ENCODE measurements around the gene ELOVL6.
"Not testable (repeated sequence)": the region's sequence is repeated elsewhere in the genome, so short reads cannot be mapped to it uniquely, and the experiment has no call there.

Gene ELOVL6

DNA sequence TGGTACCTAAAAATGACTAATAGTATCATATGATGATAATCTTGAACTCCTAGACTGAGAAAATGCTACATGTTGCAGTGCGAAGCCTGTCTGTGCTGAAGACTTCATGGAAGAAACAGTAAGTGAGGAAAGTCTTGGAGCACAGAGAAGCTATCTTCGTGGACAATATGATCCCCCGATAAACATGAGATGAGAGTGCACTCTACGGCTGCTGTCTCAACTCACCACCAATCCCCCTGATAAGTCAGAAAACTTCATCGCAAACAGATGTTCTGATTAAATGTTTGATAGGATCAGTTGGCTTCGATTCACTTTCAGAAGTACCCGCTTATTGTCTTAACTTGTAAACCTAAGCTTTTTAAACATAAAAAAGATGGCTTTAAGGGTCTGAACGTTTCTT lies 130.2 kb downstream of the ELOVL6 start:
- no peak for DNase-seq

DNA sequence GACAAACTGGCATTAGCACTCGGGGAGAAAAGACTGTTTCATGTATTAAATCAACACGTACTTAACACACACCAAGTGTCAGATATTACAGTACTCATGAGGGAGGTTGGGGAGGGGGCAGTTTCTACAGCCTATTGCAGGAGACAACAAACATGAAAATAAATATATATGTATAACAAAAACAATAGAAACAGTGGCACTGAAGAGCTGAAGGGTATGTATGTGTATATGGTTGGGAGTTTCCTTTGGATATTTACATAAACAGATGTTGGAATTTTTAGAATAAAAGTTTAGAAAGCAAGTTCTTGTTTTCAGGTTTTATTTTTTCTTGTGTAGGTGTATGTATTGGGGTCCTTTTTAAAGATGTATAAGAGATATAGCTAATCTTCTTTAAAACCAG lies 133.5 kb downstream of the ELOVL6 start:
- no peak for DNase-seq

DNA sequence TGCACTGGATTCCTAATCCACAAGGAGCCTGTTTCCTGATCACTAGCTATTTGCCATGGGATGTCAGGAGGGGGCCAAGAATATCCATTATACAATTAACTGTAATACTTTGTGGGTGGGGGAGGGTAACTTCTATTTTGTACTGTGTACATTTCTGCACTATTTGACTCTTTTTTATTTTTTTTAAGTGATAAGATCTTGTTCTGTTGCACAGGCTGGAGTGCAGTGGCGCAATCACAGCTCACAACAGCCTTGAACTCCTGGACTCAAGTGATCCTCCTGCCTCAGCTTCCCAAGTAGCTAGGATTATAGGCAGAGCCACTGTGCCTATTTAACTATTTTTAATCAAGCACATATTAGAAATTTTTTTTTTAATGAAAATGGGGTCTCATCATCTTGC lies 134.1 kb downstream of the ELOVL6 start:
- DNase-seq, result no peak

DNA sequence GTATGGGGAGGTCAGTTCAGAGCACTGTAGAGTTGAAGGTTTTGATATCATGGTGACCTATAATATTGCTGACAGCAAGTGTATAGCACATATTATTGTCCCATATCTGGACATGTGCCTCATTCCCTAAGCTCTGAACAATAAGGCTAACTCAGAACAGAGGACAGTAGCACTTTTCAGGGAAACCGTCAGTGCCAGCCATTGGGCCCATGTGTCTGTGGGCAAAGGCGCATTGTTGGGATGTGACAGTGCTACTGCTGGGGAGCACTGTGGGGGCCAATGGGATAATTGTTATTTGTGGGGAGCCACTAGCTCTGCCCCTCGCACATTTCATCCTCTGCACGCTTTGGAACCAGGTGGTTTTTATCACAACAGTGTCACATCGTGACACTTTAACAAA lies 136.2 kb downstream of the ELOVL6 start:
- no peak for DNase-seq

DNA sequence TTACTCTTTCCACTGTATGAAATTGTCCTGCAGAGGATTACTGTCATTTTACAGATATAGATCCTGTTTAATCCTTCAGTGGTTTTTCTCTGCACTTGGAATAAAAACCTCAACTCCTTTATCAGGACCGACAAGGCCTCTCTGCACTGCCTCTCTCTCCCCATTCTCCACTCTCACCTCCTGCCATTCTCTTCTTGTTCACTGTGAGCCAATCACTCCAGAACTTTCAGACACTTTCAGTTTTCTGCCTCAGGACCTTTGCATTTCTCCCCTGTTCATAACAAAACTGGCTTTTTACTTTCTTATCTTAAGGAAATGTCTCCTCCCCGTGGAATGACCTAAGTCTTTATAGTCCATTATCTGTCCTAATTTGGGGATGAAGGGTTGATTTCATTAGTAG lies 137.3 kb downstream of the ELOVL6 start:
- DNase-seq, result no peak

DNA sequence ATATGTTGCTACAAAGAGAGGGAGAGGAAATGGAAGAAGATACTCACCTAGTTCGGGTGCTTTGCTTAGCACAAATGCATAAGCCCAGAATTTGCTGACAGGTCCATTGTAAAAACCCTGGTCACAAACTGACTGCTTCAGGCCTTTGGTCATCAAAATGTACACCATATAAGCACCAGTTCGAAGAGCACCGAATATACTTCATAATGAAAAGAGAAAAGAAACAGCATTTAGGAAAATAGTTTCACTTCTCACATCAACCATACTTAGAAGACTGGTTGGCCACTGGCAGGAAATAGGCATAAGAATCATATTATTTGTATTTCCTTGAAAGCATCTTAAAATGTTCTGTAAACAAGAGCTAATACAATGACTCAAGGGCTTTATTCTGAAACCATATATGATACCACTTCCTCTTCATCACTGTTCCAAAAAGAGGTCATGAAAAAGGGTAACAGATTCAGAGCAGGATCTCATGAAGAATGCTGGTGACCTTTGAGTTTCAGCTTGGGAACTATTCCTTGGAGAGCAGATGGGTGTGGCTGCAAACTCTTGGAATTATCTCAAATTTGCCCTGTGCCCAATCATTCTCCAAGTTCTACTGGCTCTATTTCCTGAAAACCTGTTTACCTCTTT lies 138.7 kb downstream of the ELOVL6 start:
- no peak for DNase-seq

DNA sequence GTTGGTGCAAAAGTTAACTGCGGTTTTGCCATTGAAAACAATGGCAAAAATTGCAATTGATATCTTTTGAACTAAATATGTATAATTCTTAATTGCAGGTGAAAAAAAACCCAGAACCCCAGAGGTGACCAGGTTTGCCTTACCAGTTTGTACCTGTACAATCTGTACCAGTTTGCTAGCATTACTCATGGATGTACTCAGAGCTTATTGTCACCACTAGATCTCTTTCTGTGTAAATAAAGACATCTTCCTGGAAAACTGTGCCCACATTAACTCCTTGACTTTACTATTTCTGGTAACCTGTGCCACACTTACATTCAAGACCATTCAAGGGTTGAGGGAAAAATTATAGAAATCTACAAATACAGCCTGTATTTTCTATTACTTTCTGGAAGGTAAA lies 139.7 kb downstream of the ELOVL6 start:
- DNase-seq, result no peak

DNA sequence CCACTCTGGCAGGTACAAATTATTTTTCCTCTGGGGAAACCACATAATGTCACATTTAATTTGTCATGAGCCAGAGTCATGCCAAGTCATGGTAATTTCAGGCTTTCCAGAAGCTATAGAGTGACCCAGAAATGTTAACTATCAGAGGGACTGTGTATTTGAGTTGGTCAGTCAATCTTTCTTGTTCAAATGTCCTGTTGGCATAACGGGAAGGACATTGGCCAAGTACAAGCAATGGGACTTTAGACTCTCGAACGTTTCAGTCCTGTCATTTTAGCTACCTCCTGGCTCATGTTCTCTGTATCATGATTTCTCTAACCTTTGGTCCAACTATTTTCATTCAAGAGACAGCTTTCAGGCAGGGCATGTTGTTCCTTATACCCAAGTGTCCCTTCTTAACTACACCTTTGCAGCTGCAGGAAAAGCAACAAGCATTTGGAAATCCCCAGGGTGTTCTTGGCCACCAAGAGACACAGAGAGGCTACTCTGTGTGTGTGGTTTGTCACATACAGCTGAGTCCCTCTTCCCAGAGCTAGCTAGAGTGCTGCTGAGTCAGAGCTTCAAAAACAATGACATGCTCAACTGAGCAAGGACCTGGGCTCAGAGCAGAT lies 143.2 kb downstream of the ELOVL6 start:
- DNase-seq, result no peak

DNA sequence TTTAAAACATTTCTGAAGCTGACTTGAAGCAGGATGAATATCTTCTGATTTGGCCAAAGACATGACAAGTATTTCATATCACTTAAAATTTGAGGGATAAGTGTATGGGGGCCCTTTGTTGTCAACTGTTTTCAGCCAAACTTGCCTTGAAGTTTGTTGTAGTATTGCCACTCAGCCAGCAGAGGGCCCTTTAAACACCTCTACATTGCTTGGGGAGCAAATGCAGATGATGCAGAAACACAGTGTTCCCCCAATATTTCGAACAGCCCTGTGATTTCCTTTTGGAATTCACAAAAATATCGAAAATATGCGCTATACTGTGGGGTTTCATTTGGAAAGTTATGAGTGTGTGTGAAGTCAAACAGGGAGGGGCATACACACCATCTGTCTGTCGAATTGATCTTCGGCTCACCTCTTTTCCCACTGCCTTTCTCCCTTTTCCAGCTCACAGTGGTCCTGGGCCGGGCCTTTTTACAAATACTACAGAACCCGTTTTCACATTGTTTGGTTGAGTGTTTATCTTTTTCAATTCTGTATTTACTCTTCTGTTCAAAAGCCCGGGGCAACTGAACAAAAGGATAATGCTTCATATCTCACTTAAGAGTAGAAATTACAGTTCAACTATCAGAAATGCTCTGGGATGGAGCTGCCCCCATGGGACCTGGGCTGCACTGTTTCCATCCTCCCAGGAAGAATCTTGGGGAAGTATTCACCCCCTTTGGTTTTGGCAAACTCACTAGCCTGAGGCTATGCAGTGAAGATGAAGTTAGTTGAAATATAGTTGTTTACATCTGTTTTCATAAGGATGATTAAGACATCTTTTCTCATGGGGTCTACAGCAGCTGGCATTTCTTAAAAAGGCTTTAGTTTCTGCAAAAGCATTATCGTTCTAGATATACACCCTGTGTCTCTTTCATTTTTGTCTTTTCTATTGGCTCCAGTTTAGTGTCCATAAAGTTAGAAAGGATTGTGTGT lies 148.2 kb downstream of the ELOVL6 start:
- peak; percentile 53 for DNase-seq

DNA sequence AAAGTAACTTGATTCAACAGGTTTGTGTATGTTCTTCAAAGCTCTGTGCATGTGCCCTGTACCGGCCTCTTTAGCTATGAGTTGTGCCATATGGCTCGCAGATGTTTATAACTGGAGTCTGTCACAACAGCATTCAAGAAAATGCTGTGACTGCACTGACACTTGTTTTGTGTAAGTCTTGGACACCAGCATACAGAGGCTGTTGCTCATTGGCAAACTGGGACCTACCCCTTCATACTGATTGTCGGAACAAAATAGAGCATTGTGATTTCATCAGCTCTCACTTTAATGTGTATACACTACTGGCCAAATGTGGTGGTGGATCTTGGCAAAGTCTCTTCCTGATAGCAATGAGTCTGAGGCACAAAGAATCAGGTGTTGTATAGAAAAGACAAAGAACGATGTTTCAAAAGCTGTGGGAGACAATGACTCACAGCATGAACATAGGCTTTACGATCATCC lies 151.8 kb downstream of the ELOVL6 start:
- no peak for DNase-seq

DNA sequence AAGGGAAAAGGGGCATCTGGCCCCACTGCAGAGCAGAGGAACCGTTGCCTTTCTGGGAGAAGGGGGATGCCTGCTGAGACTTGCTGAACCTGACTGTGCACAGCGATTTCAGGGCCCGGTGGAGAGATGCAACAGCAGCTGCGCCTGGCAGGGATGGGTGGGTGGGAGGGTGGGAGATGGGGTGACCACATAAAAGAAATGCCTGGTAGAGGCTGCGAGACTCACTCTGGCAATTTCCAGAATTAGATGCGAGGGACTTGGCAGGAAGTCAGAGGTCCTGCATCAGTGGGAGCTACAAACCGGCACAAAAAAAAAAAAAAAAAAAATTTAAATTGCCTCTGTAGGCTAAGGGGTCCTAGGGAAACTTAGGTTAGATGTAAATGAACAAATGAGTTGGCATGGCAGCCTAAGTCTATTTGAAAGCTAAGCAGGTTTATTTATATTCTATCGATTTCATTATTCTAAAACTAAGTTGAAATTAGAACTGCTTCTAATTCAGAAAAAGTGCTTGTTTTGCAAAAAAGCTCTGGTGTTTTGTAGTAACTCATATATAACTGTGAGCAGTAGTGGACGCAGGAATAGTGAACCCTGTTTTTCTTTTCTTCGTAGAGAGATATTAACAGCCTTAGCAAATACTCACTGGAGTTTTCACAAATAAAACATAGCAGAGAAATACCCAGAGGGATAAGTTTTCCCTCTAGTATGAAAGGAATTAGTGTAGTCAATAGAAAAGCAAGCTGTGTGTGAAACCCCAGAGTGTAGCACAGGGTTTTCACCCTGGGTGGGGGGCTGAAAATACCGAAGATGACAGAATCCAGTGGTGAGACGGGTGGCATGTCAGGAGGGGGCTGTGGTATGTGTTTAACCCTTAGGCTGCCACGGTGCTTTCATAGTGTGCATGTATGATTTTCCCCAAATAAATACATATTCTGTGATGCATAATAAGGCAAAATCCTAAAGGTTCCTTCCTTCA lies 155.6 kb downstream of the ELOVL6 start:
- DNase-seq, result no peak

DNA sequence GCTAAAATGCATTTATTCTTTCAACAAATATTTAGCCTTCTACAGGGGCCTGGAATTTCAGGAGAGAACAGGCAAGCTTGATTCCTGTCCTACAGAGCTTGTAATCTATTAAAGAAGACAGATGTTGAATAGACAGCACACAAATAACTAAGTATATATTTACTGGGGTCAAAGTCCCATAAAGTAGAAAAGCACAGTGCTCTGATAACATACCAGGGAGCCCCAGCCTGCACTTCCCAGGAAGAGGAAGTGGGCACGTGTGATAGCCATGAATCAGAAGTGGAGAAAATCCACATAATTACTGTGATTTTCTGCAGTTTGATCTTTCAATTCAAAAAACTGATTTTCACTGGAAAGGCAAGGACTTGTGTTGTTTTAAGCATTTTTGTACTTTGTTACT lies 156.7 kb downstream of the ELOVL6 start:
- DNase-seq, result no peak

DNA sequence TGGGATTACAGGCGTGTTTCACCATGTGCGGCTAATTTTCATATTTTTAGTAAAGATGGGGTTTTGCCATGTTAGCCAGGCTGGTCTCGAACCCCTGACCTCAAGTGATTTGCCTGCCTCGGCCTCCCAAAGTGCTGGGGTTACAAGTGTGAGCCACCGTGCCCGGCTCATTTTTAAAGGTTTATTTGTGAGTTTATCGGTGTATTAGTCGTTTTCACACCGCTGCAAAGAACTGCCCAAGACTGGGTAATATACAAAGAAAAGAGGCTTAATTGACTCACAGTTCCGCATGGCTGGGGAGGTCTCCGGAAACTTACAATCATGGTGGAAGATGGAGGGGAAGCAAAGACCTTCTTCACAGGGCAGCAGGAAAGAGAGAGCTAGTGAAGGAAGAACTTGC lies 159.3 kb downstream of the ELOVL6 start:
- DNase-seq, result not testable (repeated sequence)

DNA sequence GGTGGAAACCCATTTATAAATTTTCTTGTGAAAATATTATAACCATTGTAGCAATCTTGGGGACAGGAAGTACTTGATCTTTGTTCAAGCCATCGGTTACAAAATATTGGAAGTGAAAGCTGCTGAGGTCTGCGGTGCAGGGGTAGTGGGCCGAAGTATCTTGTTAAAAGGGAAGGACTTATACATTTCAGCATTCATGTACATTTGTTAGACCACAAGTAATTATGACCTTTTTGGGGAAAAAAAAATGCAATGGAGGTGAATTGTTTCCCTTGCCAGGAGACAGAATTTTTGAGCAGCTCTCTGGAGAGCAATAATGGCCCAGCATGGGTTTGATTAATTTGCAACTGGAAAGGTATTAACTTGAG lies 164.4 kb downstream of the ELOVL6 start:
- DNase-seq, result no peak

DNA sequence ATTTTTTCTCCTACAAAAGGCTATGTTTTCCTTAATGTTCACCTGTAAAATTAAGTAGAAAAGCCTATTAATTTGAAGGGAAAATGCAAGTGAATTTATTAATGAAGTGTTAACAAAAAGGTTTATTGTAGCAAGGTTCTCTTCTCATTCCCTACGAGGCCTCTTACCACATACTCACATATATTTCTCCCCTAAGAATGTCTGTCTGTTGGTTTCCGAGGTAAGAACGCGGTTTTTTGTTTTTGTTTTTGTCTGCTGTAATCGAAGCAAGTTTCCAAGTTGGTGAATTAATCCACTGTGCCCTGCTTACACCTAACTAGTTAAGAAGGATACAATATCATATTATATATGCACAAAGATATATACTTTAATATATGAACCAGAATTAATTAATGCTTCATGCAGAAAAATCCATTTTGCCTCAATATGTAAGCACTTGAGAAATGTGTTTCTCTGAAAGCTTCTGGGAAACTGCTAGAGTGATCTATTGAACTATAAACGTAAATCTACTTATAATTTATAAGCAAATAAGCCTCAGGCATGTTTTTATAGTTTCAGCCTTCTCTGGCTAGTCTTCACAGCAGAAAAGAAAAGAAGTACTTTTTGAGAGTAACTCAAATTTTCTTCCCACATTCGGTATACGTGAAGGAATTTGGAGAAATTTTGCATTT lies 164.9 kb downstream of the ELOVL6 start:
- no peak for DNase-seq

DNA sequence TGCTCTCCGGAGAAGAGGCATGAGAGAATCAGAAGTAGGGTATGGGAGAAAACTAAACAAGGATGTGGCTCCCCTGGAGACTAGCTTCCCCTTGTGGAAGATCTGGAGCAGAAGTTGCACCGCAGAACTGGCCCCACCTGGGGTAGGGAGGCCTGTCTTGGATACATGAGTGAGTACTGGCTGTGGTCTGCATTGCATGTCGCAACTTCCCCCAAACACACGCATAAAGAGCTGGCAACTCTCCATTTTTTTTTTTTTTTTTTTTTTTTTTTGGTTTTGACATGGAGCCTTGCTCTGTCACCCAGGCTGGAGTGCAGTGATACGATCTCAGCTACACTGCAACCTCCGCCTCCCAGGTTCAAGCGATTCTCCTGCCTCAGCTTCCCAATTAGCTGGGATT lies 165.8 kb downstream of the ELOVL6 start:
- DNase-seq, result no peak

DNA sequence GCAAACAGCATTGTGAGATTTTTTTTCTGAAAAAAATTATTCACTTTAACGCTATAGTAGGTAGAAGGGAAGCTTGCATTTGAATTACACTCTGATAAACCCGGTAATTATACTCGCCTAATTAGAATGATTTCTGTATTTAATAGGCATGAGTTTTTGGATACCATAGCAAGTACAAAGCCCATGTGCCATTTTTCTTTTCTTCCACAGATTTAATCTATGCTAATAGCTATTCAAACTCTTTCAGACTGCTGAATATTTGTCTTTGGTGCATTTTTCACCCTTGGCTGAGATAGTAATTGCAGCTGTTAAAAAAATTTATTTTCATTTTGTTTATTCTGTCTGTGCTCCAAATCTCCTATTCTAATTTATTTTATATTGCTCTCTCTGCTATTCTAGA lies 172.7 kb downstream of the ELOVL6 start:
- DNase-seq, result no peak

DNA sequence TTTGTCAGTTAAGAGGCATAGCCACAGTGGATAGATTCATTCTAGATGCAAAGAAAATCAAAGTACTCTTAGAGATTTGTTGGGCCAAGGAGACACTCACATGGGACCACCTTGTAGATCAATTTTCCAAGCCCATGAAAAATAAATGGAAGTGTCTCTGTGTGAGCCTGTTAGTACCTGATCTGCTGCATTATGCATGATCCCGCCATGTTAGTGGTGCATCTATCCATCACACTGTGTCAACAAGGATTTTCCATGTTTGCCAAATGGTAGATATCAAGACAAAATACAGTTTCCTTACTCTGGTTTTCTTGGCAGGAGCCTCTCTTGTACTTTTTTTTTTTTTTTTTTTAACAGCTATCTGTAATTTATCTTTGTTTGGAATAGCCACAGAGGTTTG lies 173.4 kb downstream of the ELOVL6 start:
- DNase-seq, result no peak

DNA sequence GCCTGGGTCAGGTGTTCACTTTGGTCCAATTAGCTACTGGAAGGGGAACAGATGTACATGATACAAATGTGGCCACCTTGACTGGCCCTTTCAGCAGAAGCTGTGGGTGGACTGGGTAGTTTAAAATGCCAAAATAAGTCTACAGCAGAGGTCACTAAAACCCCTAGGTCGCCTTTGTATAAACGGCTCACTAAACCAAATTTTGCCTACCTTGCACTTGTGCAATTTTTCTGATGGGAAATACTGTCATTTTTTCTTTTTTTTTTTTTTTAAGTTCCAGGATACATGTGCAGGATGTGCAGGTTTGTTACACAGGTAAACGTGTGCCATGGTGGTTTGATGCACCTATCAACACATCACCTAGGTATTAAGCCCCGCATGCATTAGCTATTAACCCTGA lies 176.0 kb downstream of the ELOVL6 start:
- DNase-seq, result no peak

DNA sequence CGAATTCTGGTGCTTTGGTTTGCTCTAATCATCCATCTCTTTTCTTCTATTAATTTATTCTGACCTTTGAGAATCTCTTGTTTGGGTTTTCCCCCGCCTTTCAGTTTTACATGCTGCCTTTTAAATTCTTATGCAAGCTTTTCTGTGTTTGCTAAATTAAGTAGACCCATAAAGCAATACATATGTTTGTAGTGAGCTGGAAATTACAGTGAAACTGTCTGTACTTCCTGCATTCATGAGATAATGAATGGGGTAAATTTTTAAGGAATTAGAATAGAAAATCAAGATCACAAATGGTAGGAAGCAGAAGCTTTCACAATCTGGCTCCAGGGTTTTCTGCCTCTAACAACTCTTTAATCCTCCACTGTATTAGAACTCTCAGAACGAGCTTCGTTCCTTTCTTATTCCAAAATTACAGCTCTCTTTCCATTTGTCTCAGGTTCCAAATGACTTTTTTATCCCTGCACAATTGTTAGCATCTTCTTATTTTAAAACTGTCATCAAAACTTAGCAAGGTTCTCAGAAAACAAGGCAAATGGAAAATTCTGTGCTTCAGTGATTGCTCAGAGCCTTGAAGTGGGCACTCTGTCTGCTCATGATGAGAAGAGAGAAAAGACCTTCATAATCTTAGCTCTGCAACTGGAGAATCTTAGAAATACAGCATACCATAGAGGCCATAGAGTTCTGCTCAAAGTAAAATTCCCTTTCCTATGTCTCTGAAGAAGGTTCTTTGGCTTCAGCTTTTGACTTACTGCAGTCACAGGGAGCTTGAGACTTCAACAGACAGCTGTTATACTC lies 177.6 kb downstream of the ELOVL6 start:
- no peak for DNase-seq

DNA sequence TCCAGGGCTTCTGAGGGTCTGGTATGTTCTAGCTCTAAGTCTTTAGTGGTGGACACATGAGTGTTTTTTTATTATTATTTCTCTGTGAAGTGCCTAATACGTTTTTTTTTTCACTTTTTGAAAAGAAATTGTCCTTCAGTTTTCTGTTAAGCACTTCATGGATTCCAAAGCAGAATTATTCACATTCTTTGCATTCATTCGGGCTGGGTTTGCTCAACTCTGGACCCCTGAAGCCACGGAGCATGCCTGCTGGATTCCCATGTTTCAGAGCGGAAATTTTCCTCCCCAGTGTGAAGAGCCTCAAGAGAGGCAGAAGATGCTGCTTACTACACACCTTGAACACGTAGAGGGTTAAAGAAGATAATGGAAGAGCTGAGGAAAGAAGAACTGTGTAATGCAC lies 178.3 kb downstream of the ELOVL6 start:
- DNase-seq, result no peak
